Mammary epithelial cell (primary cell): Measurements from ENCODE around the gene UGT8.

Source experiments
- CTCF ChIP-seq, 2 donors: IDR thresholded peaks in 1 of 2; conservative IDR thresholded peaks in 1 of 2; 2 replicates each; pipeline ENCODE4 v1.5.1; 2011 to 2012; ENCODE audit warnings: inconsistent platforms in 2 of 2, low read length in 2 of 2, mild to moderate bottlenecking in 2 of 2, control low read depth in 1 of 2, low read depth in 1 of 2; ENCODE audit not compliant: insufficient read depth in 1 of 2; ENCODE audit errors: extremely low read depth in 1 of 2
- EZH2 ChIP-seq: IDR thresholded peaks from 2 replicates; pipeline ENCODE4 v1.6.1; 2012; ENCODE audit warnings: low read length, inconsistent platforms, borderline replicate concordance

DNA sequence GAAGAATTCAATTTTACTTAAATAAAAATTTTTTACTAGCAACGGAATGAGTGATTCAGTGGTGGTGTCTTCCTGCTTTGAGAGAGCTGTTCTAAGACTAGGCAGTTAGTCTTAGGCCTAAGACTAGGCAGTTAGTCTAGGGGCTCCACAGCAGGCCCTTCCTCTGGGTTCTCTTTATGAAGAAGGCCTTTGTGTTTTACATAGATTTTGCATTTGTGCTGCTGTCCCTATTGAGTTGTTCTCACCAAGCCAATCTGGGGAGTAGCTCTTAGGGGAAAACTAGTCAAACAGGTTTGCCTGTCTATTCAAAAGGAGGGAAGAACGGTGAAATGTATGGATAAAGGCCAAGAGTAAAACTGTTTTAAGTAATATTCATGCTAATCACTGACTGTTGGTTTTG, 7.6 kb downstream of the UGT8 start:
- TF ChIP-seq EZH2 (no peak), CTCF (conservative IDR thresholded peaks at IDR 0.05 in 1 of 2, IDR thresholded peaks at IDR 0.05 in 1 of 2; ENCODE audit: extremely low read depth in 1 of 2, insufficient read depth in 1 of 2, low read depth in 1 of 2, low read length in 2 of 2) (no peak)
